Esophagus muscularis mucosa (tissue), 3 donors: ENCODE data around the gene SOCS3.

ENCODE experiments used
- CTCF ChIP-seq, 3 experiments: fragments of 200-600 bp in 2 of 3; fragments of 450-650 bp in 1 of 3; sonication (generic) in 2 of 3; IDR thresholded peaks; one replicate each; pipeline ENCODE4 v1.5.1; 2017 to 2019; ENCODE audit warnings: antibody characterized with exemption in 3 of 3, mild to moderate bottlenecking in 2 of 3, moderate library complexity in 1 of 3
- POLR2A ChIP-seq: fragments of 450-650 bp; IDR thresholded peaks from one replicate; pipeline ENCODE4 v1.6.1; 2017; ENCODE audit warnings: antibody characterized with exemption, moderate library complexity, mild to moderate bottlenecking, low read depth

- TF ChIP-seq CTCF (IDR thresholded peaks at IDR 0.05), result no peak
- TF ChIP-seq POLR2A, result no peak
Observed at GRCh38 chr17:78406920-78407319, 47.0 kb upstream of the SOCS3 start.
